Central memory CD8-positive, alpha-beta T cell (primary cell): Measurements from ENCODE around the gene BCL2.

ENCODE experiments used
- ATAC-seq: fragments of 150-1000 bp; cut with Tn5 transposase; replicated peaks from 2 replicates; pipeline ENCODE4 v1.10.0; 2022; ENCODE audit warnings: mild to moderate bottlenecking, moderate FRiP score, moderate number of reproducible peaks; ENCODE audit not compliant: poor library complexity, severe bottlenecking; ENCODE audit errors: extremely low read depth
- DNase-seq, 2 donors: peaks; one replicate each; pipeline ENCODE4 v3.0.0; 2021; ENCODE audit warnings: low spot score in 2 of 2
- H3K27ac Mint-ChIP-seq: one replicate; pipeline ENCODE4 v1.8.0; 2022; ENCODE audit warnings: low read depth, mild to moderate bottlenecking, moderate library complexity, mixed read lengths
- H3K27me3 Mint-ChIP-seq: one replicate; pipeline ENCODE4 v1.8.0; 2022; ENCODE audit warnings: mixed read lengths
- H3K36me3 Mint-ChIP-seq: one replicate; pipeline ENCODE4 v1.8.0; 2022; ENCODE audit warnings: mild to moderate bottlenecking, moderate library complexity, mixed read lengths; ENCODE audit not compliant: insufficient read depth
- H3K4me1 Mint-ChIP-seq: one replicate; pipeline ENCODE4 v1.8.0; 2022; ENCODE audit warnings: mixed read lengths
- H3K4me3 Mint-ChIP-seq: one replicate; pipeline ENCODE4 v1.8.0; 2022; ENCODE audit warnings: mild to moderate bottlenecking, moderate library complexity, mixed read lengths
- H3K9me3 Mint-ChIP-seq: one replicate; pipeline ENCODE4 v1.8.0; 2022; ENCODE audit warnings: mixed read lengths

The BCL2 gene

DNA sequence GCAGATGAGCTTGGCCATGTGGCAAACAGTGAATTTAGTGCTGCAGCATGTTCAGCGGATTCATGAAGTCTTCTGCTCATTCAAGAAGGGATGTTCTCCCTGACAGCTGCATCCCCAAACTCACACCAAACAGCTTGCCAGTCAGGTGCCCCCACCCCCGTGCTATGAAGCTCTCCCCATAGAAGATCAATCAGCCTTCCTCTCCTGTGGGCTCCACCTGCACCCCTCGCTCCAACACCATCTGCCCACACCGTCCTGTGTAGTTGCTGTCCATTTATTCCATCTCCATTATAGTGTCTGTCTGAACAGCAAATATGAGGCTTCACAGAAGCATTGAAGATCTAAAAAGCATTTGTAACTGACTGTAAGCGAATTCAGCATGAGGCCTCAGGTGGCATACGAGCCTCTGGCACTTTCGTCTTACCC, 218.9 kb downstream of the BCL2 start:
- Mint-ChIP-seq H3K36me3 (peaks cover 7% of the 10 kb centered on the region), H3K27me3 (no peaks in the 10 kb centered on the region), H3K9me3 (peaks cover 5% of the 10 kb centered on the region), H3K4me3 (no peak overlapping the region), H3K4me1 (peaks cover 61% of the 10 kb centered on the region), H3K27ac (peak overlapping the region; percentile 14)
- DNase-seq: no peak
- no peak for ATAC-seq

- no peak for ATAC-seq
- Mint-ChIP-seq H3K36me3 (peaks cover 7% of the 10 kb centered on the region), H3K27me3 (no peaks in the 10 kb centered on the region), H3K4me3 (no peak overlapping the region), H3K9me3 (peaks cover under 1% of the 10 kb centered on the region), H3K27ac (peak overlapping the region; percentile 14), H3K4me1 (peaks cover 56% of the 10 kb centered on the region)
- DNase-seq: no peak
These were observed 219.5 kb downstream of the BCL2 start for GRCh38 chr18:63099848-63100629.

DNA sequence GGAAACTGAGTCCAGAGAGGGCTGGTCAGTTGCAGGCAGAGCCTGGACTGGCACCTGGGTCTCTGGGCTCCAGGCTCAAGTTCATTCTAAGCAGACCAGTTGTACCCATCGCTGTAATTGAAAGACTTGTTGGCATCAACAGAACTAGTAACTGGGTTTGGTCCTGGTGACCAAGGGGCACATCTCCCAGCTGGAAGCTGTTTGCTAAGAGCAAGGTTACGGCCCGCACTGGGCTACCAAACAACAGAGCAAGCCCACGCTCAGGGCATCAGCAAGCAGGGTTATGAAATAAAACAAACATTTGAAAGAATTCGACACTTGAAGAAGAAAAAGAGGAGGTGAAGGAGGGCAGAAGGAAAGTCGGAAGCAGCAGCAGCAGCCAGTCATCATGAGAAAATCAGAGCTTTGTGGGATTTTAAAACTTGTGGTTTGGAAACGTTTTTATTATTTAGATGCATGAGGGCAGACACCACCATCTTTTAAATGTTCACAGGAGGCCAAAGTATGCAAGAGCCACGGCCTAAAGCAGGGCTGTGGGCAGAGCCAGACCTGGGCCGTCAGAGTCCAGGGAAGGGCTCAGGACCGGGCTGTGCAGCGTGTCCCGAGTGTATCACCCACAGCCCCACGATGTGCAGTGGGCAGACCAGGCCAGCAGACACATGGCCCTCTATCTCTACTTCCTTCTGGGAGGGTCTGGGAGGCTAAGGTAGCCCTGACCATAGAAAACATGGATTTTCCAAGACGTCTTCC, 220.3 kb downstream of the BCL2 start:
- Mint-ChIP-seq H3K27ac (peak overlapping the region; percentile 82), H3K27me3 (no peaks in the 10 kb centered on the region), H3K4me1 (peaks cover 51% of the 10 kb centered on the region), H3K9me3 (no peaks in the 10 kb centered on the region), H3K36me3 (peaks cover 7% of the 10 kb centered on the region), H3K4me3 (peak overlapping the region; percentile 56)
- DNase-seq (no peak), ATAC-seq (no peak)

GRCh38 chr18:63098018-63098981, 221.3 kb downstream of the BCL2 start:
- ATAC-seq (peak; percentile 83), DNase-seq (peak in 1 of 2 donors; percentile 33)
- Mint-ChIP-seq H3K4me1 (peaks cover 43% of the 10 kb centered on the region), H3K4me3 (peak overlapping the region; percentile 56), H3K36me3 (peaks cover 4% of the 10 kb centered on the region), H3K27me3 (no peaks in the 10 kb centered on the region), H3K27ac (peak overlapping the region; percentile 82), H3K9me3 (no peaks in the 10 kb centered on the region)

DNA sequence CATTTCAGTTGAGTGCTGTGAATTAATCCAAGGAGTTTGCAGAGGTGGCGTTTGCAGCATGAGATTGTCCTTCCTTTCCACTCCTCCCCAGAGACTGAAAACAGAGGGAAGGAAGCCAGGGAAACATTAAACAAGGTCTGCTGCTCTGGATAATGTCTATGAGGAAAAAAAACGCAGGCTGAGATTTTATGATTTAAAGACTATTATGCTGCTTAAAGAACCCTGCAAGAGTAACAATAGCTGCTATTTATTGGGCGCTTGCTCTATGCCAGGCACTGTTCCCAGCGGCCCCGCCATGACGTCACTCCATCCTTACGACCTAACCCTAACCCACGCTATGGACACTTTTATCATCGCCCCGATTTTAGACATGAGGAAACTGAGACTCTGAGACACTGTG, 222.4 kb downstream of the BCL2 start:
- no peak for ATAC-seq
- H3K4me3 Mint-ChIP-seq: no peak overlapping the region
- peaks cover 4% of the 10 kb centered on the region for H3K36me3 Mint-ChIP-seq
- H3K4me1 Mint-ChIP-seq: peaks cover 37% of the 10 kb centered on the region
- H3K9me3 Mint-ChIP-seq: no peaks in the 10 kb centered on the region
- H3K27ac Mint-ChIP-seq: no peak overlapping the region
- no peak for DNase-seq
- H3K27me3 Mint-ChIP-seq: no peaks in the 10 kb centered on the region

DNA sequence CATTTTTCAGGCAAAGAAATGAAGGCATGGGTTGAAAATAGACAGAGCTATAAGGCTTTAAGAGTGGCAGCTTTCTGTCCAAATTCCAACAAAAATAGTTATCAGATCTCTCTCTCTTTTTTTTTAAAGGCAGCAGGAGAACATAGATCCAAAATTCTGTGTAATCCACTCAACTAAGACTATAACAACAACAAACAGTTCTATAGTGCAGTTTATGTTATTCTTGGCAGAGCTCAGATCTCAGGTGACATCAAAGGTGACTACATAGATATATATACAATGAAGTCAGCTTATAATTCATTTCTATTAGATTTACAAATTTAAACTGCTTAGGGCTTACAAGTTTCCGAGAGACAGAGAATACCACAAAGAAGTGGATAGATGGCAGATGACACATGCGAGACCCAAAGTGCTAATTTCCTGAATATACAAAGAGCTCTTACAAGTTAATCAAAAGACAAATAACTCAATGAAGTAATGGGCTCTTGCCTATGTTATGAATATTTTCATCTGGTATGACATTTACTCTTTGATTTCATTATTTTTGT, 223.2 kb downstream of the BCL2 start:
- Mint-ChIP-seq H3K4me1 (peaks cover 37% of the 10 kb centered on the region), H3K27me3 (no peaks in the 10 kb centered on the region), H3K27ac (no peak overlapping the region), H3K9me3 (no peaks in the 10 kb centered on the region), H3K4me3 (no peak overlapping the region), H3K36me3 (peaks cover 4% of the 10 kb centered on the region)
- ATAC-seq: no peak
- DNase-seq: no peak

GRCh38 chr18:63095768-63096167, 223.8 kb downstream of the BCL2 start:
- H3K36me3 Mint-ChIP-seq: peaks cover 4% of the 10 kb centered on the region
- H3K4me1 Mint-ChIP-seq: peaks cover 35% of the 10 kb centered on the region
- no peaks in the 10 kb centered on the region for H3K27me3 Mint-ChIP-seq
- no peak for DNase-seq
- no peak overlapping the region for H3K4me3 Mint-ChIP-seq
- ATAC-seq: no peak
- H3K9me3 Mint-ChIP-seq: no peaks in the 10 kb centered on the region
- no peak overlapping the region for H3K27ac Mint-ChIP-seq

DNA sequence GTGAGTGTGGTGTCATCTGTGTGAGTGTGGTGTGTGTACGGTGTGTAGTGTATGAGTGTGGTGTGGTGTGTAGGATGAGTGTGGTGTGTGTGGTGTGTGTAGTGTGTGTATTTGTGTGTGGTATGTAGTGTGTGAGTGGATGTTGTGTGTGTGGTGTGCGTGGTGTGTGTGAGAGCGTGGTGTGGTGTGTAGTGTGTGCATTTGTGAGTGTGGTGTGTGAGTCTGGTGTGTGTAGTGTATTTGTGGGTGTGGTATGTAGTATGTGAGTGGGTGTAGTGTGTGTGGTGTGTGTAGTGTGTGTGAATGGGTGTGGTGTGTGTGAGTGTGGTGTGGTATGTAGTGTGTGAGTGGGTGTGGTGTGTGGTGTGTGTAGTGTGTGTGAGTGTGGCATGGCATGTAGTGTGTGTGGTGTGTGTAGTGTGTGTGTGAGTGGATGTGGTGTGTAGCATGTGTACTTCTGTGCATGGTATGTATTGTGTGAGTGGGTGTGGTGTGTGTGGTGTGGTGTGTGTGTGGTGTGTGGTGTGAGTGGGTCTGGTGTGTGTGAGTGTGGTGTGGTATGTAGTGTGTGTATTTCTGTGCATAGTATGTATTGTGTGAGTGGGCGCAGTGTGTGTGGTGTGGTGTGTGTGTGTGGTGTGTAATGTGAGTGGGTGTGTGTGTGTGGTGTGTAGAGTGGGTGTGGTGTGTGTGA, 227.8 kb downstream of the BCL2 start:
- Mint-ChIP-seq H3K36me3 (no peaks in the 10 kb centered on the region), H3K27me3 (no peaks in the 10 kb centered on the region), H3K4me3 (no peak overlapping the region), H3K27ac (no peak overlapping the region), H3K9me3 (no peaks in the 10 kb centered on the region), H3K4me1 (no peaks in the 10 kb centered on the region)
- ATAC-seq (no peak), DNase-seq (no peak)

- no peak for DNase-seq
These were observed 229.2 kb downstream of the BCL2 start for GRCh38 chr18:63090334-63090733.

DNA sequence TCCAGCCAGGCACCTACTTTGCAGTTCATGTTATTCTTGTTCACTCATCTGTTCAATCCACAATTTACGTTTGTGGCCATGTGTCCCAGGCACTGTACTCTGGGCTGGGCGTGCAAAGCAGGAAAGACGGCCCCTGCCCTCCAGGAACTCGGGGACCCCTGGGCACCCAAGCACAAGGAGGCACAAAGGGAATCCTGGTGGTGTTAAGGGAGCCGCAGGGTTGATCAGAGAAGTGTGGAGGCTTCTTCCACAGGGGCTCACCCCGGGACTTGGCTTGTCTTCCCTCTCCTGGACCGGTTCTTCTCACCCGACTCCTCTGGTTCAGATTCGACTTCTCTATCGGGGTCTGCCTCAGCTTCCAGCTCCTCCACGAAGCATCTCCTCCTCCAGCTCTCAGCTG, 230.5 kb downstream of the BCL2 start:
- H3K27ac Mint-ChIP-seq: no peak overlapping the region
- no peaks in the 10 kb centered on the region for H3K36me3 Mint-ChIP-seq
- ATAC-seq (no peak), DNase-seq (no peak)
- H3K9me3 Mint-ChIP-seq: no peaks in the 10 kb centered on the region
- H3K4me3 Mint-ChIP-seq: no peak overlapping the region
- H3K4me1 Mint-ChIP-seq: no peaks in the 10 kb centered on the region
- H3K27me3 Mint-ChIP-seq: no peaks in the 10 kb centered on the region

More at GRCh38 chr18:63090334-63090733, 229.2 kb downstream of the BCL2 start:
- no peak for ATAC-seq
- H3K9me3 Mint-ChIP-seq: no peaks in the 10 kb centered on the region
- H3K27ac Mint-ChIP-seq: no peak overlapping the region
- H3K4me1 Mint-ChIP-seq: no peaks in the 10 kb centered on the region
- H3K36me3 Mint-ChIP-seq: no peaks in the 10 kb centered on the region
- H3K4me3 Mint-ChIP-seq: no peak overlapping the region
- no peaks in the 10 kb centered on the region for H3K27me3 Mint-ChIP-seq

DNA sequence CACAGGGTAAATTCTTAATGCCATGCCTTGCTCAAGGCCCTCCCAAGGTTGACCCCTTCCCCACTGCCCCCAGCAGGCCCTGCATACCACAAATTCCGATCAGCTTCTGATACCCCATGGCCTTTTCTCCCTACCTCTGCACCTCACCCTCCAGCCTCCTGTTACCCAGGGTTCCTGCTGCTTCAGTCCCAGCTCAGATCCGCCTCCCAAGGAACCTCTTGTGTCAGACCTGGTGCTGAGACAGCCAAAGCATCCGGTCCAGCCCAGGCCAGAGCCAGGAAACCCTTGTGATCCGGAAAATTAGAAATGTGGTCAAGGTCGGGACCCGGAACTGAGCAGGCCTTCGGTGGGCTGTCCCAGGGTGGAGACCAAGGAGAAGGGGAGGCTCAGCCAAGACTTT, 231.3 kb downstream of the BCL2 start:
- Mint-ChIP-seq H3K36me3 (no peaks in the 10 kb centered on the region), H3K27me3 (no peaks in the 10 kb centered on the region), H3K9me3 (no peaks in the 10 kb centered on the region)

More for the DNA sequence above, 231.3 kb downstream of the BCL2 start:
- H3K4me1 Mint-ChIP-seq: no peaks in the 10 kb centered on the region
- ATAC-seq (no peak), DNase-seq (no peak)
- H3K27ac Mint-ChIP-seq: no peak overlapping the region
- no peak overlapping the region for H3K4me3 Mint-ChIP-seq
